Stimulated activated CD4-positive, alpha-beta T cell treated with anti-CD3 and anti-CD28 coated beads, Interleukin-12 subunit alpha, Interleukin-12 subunit beta, amount 100 ng/mL, for 24 hours (primary cell): ENCODE data around the gene ANKFN1.
"Not testable (repeated sequence)": the region's sequence is repeated elsewhere in the genome, so short reads cannot be mapped to it uniquely, and the experiment has no call there.

Source experiments
- DNase-seq, 2 experiments: peaks; one replicate each; pipeline ENCODE4 v3.0.0-alpha.2; 2020; ENCODE audit warnings: low read depth in 2 of 2

Gene ANKFN1

GRCh38 chr17:56288786-56289185 is 135.5 kb downstream of the ANKFN1 start:
- DNase-seq: not testable (repeated sequence)

- DNase-seq: no peak
Measured at GRCh38 chr17:56289321-56289720, 136.0 kb downstream of the ANKFN1 start.

GRCh38 chr17:56290101-56290801 is 137.0 kb downstream of the ANKFN1 start:
- DNase-seq: no peak

GRCh38 chr17:56290802-56291118 is 137.5 kb downstream of the ANKFN1 start:
- no peak for DNase-seq

GRCh38 chr17:56291226-56291805 is 138.0 kb downstream of the ANKFN1 start:
- no peak for DNase-seq

GRCh38 chr17:56292010-56292409 is 138.7 kb downstream of the ANKFN1 start:
- DNase-seq: no peak

- no peak for DNase-seq
Measured at GRCh38 chr17:56292578-56292977, 139.3 kb downstream of the ANKFN1 start.

- DNase-seq: peak in 1 of 2 experiments; percentile 6
Measured at GRCh38 chr17:56297184-56297583, 143.9 kb downstream of the ANKFN1 start.

- no peak for DNase-seq
Measured at GRCh38 chr17:56298846-56299245, 145.6 kb downstream of the ANKFN1 start.

GRCh38 chr17:56300144-56300543 is 146.9 kb downstream of the ANKFN1 start:
- no peak for DNase-seq

GRCh38 chr17:56305007-56305406 is 151.7 kb downstream of the ANKFN1 start:
- DNase-seq: no peak

- no peak for DNase-seq
Measured at GRCh38 chr17:56309897-56310296, 156.6 kb downstream of the ANKFN1 start.

GRCh38 chr17:56310782-56311181 is 157.5 kb downstream of the ANKFN1 start:
- no peak for DNase-seq

- DNase-seq: no peak
Measured at GRCh38 chr17:56313201-56313600, 159.9 kb downstream of the ANKFN1 start.

- DNase-seq: no peak
Measured at GRCh38 chr17:56314026-56314425, 160.8 kb downstream of the ANKFN1 start.

- DNase-seq: no peak
Measured at GRCh38 chr17:56314984-56315602, 161.8 kb downstream of the ANKFN1 start.

GRCh38 chr17:56316604-56317003 is 163.3 kb downstream of the ANKFN1 start:
- DNase-seq: no peak

- DNase-seq: no peak
Measured at GRCh38 chr17:56317351-56318208, 164.3 kb downstream of the ANKFN1 start.

- no peak for DNase-seq
Measured at GRCh38 chr17:56319531-56319930, 166.3 kb downstream of the ANKFN1 start.

GRCh38 chr17:56320443-56320842 is 167.2 kb downstream of the ANKFN1 start:
- DNase-seq: no peak

GRCh38 chr17:56322991-56323390 is 169.7 kb downstream of the ANKFN1 start:
- no peak for DNase-seq

GRCh38 chr17:56324676-56325075 is 171.4 kb downstream of the ANKFN1 start:
- no peak for DNase-seq
